ENCODE measurements around the gene SFSWAP. TPM values are rescaled to one million over a fixed set of nuclear protein-coding genes. Genes with fewer than 3 reads are reported as not detected.

SFSWAP gene
- total and polyA plus RNA-seq, 4 donors, result 6.1 to 21.6 (median 10.1) TPM

- Histone ChIP-seq H3K27ac (ENCODE audit: low read depth in 1 of 2, low read length in 2 of 2) (no peak overlapping the region), H3K9ac (ENCODE audit: low read depth in 1 of 2, low read length in 2 of 2) (no peak overlapping the region), H3K36me3 (ENCODE audit: control insufficient read depth in 4 of 4, insufficient read depth in 3 of 4, low read depth in 1 of 4, low read length in 3 of 4) (peaks cover 9 to 71% (median 25%) of the 10 kb centered on the region in 4 donors), H3K4me1 (ENCODE audit: control insufficient read depth in 4 of 4, insufficient read depth in 4 of 4, low read length in 3 of 4) (no peaks in the 10 kb centered on the region), H3K4me3 (ENCODE audit: low read depth in 1 of 3, low read length in 3 of 3) (no peak overlapping the region), H3K9me3 (ENCODE audit: control insufficient read depth in 4 of 4, low read length in 3 of 4) (no peaks in the 10 kb centered on the region), H3K27me3 (ENCODE audit: control insufficient read depth in 4 of 4, insufficient read depth in 4 of 4, low read length in 3 of 4) (no peaks in the 10 kb centered on the region)
- no peak for DNase-seq (ENCODE audit: low spot score)
- TF ChIP-seq REST (IDR thresholded peaks at IDR 0.05) (no peak), EGR1 (IDR thresholded peaks at IDR 0.05; ENCODE audit: low read depth in 2 of 2) (no peak), FOXA1 (IDR thresholded peaks at IDR 0.05) (no peak), GABPA (IDR thresholded peaks at IDR 0.05 in 1 of 2, conservative IDR thresholded peaks at IDR 0.05 in 1 of 2) (no peak), RXRA (IDR thresholded peaks at IDR 0.05) (no peak), SP1 (IDR thresholded peaks at IDR 0.05) (no peak), ZBTB33 (IDR thresholded peaks at IDR 0.05) (no peak), JUND (IDR thresholded peaks at IDR 0.05) (no peak), NR2F2 (IDR thresholded peaks at IDR 0.05) (no peak), MAX (IDR thresholded peaks at IDR 0.05) (no peak), HNF4A (conservative IDR thresholded peaks at IDR 0.05) (no peak), YY1 (IDR thresholded peaks at IDR 0.05) (no peak), FOXA2 (IDR thresholded peaks at IDR 0.05) (no peak)
- 97% methylated on average over 19 of the region's 19 CpGs for WGBS
These were observed 38.9 kb downstream of the SFSWAP start for GRCh38 chr12:131749618-131750315.

GRCh38 chr12:131751335-131751734, 40.4 kb downstream of the SFSWAP start:
- WGBS, result 91% methylated on average over 7 of the region's 7 CpGs
- Histone ChIP-seq H3K4me1 (ENCODE audit: control insufficient read depth in 4 of 4, insufficient read depth in 4 of 4, low read length in 3 of 4) (no peaks in the 10 kb centered on the region), H3K36me3 (ENCODE audit: control insufficient read depth in 4 of 4, insufficient read depth in 3 of 4, low read depth in 1 of 4, low read length in 3 of 4) (peaks cover 12 to 77% (median 35%) of the 10 kb centered on the region in 4 donors), H3K4me3 (ENCODE audit: low read depth in 1 of 3, low read length in 3 of 3) (no peak overlapping the region), H3K9me3 (ENCODE audit: control insufficient read depth in 4 of 4, low read length in 3 of 4) (no peaks in the 10 kb centered on the region), H3K27me3 (ENCODE audit: control insufficient read depth in 4 of 4, insufficient read depth in 4 of 4, low read length in 3 of 4) (no peaks in the 10 kb centered on the region), H3K27ac (ENCODE audit: low read depth in 1 of 2, low read length in 2 of 2) (no peak overlapping the region), H3K9ac (ENCODE audit: low read depth in 1 of 2, low read length in 2 of 2) (no peak overlapping the region)
- DNase-seq (ENCODE audit: low spot score), result no peak
- TF ChIP-seq RAD21 (IDR thresholded peaks at IDR 0.05) (no peak), FOXA1 (IDR thresholded peaks at IDR 0.05) (no peak), CTCF (IDR thresholded peaks at IDR 0.05; ENCODE audit: low read depth, low read length, missing input control) (no peak), SP1 (IDR thresholded peaks at IDR 0.05) (no peak), RXRA (IDR thresholded peaks at IDR 0.05) (no peak), EGR1 (IDR thresholded peaks at IDR 0.05; ENCODE audit: low read depth in 2 of 2) (no peak)
